MCF 10A (cell line): Measurements from ENCODE around the gene TAPBPL. TPM values are rescaled to one million over a fixed set of nuclear protein-coding genes. Genes with fewer than 3 reads are reported as not detected.
"Not testable (repeated sequence)": the region's sequence is repeated elsewhere in the genome, so short reads cannot be mapped to it uniquely, and the experiment has no call there.

Experiments used
- BruUV-seq: library from RNA; stranded (reverse); fragments of 400-500 nt; replicated peaks from 2 replicates; lab custom pipeline; 2021; lab: Mats Ljungman, UMichigan
- CTCF ChIA-PET: fragments of 300-600 bp; sonication (Branson Sonifier 250); formaldehyde crosslinking; extraction: SDS; loops from one replicate; lab custom pipeline; 2021; ENCODE audit warnings: antibody characterized with exemption, inconsistent platforms; lab: Yijun Ruan, JAX
- POLR2A ChIA-PET: fragments of 300-600, 350-650 bp; sonication (Branson Sonifier 250); formaldehyde crosslinking; extraction: SDS; loops from one replicate; lab custom pipeline; 2020; ENCODE audit warnings: antibody characterized with exemption, inconsistent platforms; lab: Yijun Ruan, JAX
- DNase-seq: peaks from one replicate; pipeline ENCODE4 v3.0.0-alpha.2; 2018; ENCODE audit not compliant: unreplicated experiment
- H3K27ac Mint-ChIP-seq: one replicate; pipeline ENCODE4 v1.8.0; 2022; ENCODE audit warnings: mild to moderate bottlenecking, low read depth, mixed read lengths; ENCODE audit not compliant: unreplicated experiment
- H3K27me3 Mint-ChIP-seq: one replicate; pipeline ENCODE4 v1.8.0; 2022; ENCODE audit warnings: mixed read lengths; ENCODE audit not compliant: insufficient read depth, unreplicated experiment
- H3K36me3 Mint-ChIP-seq: one replicate; pipeline ENCODE4 v1.8.0; 2022; ENCODE audit warnings: mild to moderate bottlenecking, moderate library complexity, mixed read lengths; ENCODE audit not compliant: insufficient read depth, unreplicated experiment
- H3K4me1 Mint-ChIP-seq: one replicate; pipeline ENCODE4 v1.8.0; 2022; ENCODE audit warnings: mixed read lengths; ENCODE audit not compliant: insufficient read depth, unreplicated experiment
- H3K4me3 Mint-ChIP-seq: one replicate; pipeline ENCODE4 v1.8.0; 2022; ENCODE audit warnings: mild to moderate bottlenecking, moderate library complexity, mixed read lengths; ENCODE audit not compliant: unreplicated experiment
- H3K9me3 Mint-ChIP-seq: one replicate; pipeline ENCODE4 v1.8.0; 2022; ENCODE audit warnings: mixed read lengths; ENCODE audit not compliant: unreplicated experiment
- intact Hi-C: fragments of 100-400 bp; cut with micrococcal nuclease; formaldehyde crosslinking; loops from 2 replicates; pipeline ENCODE4 v1.14.1; 2022
- total RNA-seq: library from RNA; stranded (reverse); gene quantifications from 2 replicates; pipeline ENCODE4 v1.2.3, GENCODE V29; 2022
- TF ChIP-seq, protein P1 (sequence below): fragments of 200-600 bp; IDR thresholded peaks from one replicate; pipeline ENCODE4 v1.8.0; 2022; ENCODE audit warnings: antibody characterized with exemption, mild to moderate bottlenecking; ENCODE audit not compliant: unreplicated experiment

TAPBPL gene
- total RNA-seq, 1 experiment from 2014 or later: 8.1 TPM

DNA sequence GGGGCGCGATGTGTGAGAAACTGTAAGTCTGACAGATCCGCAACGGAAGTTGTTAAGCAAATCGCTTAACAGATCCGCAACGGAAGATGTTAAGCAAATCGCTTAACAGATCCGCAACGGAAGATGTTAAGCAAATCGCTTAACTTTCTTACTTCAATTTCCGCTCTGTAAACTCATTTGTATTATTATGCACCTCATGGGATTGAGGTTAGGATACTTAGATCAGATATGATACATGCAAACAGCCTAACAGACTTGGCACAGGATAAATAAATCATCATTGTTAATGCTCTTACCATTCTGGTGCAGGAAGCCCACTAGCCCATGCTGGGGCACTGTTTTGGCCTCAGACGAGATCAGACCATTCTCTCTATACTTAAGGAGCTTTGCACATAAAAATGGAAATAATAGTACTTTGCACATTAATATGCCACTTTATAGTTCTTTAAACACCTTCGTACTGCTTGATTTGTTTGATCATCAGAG is 42.5 kb downstream of the TAPBPL start:
- no peak for DNase-seq
- H3K27ac Mint-ChIP-seq: peak overlapping the region; percentile 98
- ChIA-PET CTCF (interaction anchor here (0.7 to 2.0 kb wide), 8 partner anchors 20 to 72 kb away, joined by 3 to 6 read pairs (median 3); no protein-coding TSS in a partner anchor), POLR2A (interaction anchor here (0.6 to 1.8 kb wide), 10 partner anchors 11 to 111 kb away, joined by 3 to 9 read pairs (median 4); partner anchors contain the start of genes GAPDH, LTBR and VAMP1)
- intact Hi-C loops: no loop called here
- TSS peak; percentile 72 for BruUV-seq
- TF ChIP-seq, protein P1, sequence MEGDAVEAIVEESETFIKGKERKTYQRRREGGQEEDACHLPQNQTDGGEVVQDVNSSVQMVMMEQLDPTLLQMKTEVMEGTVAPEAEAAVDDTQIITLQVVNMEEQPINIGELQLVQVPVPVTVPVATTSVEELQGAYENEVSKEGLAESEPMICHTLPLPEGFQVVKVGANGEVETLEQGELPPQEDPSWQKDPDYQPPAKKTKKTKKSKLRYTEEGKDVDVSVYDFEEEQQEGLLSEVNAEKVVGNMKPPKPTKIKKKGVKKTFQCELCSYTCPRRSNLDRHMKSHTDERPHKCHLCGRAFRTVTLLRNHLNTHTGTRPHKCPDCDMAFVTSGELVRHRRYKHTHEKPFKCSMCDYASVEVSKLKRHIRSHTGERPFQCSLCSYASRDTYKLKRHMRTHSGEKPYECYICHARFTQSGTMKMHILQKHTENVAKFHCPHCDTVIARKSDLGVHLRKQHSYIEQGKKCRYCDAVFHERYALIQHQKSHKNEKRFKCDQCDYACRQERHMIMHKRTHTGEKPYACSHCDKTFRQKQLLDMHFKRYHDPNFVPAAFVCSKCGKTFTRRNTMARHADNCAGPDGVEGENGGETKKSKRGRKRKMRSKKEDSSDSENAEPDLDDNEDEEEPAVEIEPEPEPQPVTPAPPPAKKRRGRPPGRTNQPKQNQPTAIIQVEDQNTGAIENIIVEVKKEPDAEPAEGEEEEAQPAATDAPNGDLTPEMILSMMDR: no peak
- H3K36me3 Mint-ChIP-seq: peaks cover 26% of the 10 kb centered on the region
- H3K27me3 Mint-ChIP-seq: no peaks in the 10 kb centered on the region
- H3K4me1 Mint-ChIP-seq: peaks cover 21% of the 10 kb centered on the region
- peak overlapping the region; percentile 95 for H3K4me3 Mint-ChIP-seq
- H3K9me3 Mint-ChIP-seq: no peaks in the 10 kb centered on the region

DNA sequence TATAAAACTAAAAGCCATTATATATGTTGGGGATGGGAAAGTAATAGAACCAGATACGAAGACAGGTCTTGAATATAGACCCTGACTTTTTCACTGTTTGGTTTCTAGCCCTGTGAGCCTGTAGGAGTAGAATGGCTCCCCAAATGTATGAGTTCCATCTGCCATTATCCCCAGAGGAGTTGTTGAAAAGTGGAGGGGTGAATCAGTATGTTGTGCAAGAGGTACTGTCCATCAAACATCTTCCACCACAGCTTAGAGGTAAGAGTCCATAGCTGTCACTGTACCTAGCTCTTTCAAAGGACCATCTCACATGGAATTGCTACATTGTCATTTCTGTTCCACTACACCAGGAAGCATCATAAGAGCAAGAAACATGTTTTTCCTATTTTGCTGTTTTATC is 43.1 kb downstream of the TAPBPL start:
- Mint-ChIP-seq H3K4me1 (peaks cover 21% of the 10 kb centered on the region), H3K4me3 (peak overlapping the region; percentile 95), H3K27me3 (no peaks in the 10 kb centered on the region), H3K36me3 (peaks cover 26% of the 10 kb centered on the region), H3K9me3 (no peaks in the 10 kb centered on the region), H3K27ac (no peak overlapping the region)
- intact Hi-C loops: no loop called here
- ChIA-PET CTCF (interaction anchor here (0.6 to 2.6 kb wide), 12 partner anchors 19 to 341 kb away, joined by 3 to 9 read pairs (median 3); no protein-coding TSS in a partner anchor), POLR2A (interaction anchor here (0.6 to 1.7 kb wide), 10 partner anchors 11 to 111 kb away, joined by 3 to 9 read pairs (median 6); partner anchors contain the start of genes GAPDH, LTBR and VAMP1)
- TF ChIP-seq, protein P1: no peak
- peak; percentile 54 for DNase-seq
- no TSS peak for BruUV-seq

DNA sequence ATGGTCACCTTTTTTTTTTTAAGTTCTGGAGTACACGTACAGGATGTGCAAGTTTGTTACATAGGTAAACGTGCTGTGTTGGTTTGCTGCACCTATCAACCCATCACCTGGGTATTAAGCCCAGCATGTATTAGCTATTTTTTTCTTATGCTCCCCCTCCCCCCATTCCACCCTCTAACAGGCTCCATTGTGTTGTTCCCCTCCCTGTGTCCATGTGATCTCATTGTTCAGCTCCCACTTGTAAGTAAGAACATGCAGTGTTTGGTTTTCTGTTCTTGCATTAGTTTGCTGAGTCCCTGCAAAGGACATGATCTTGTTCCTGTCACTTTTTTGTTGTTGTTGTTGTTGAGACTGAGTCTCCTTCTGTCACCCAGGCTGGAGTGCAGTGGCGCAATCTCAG is 45.4 kb downstream of the TAPBPL start:
- Mint-ChIP-seq H3K36me3 (peaks cover 17% of the 10 kb centered on the region), H3K4me1 (peaks cover 17% of the 10 kb centered on the region)
- H3K4me3 Mint-ChIP-seq, intact Hi-C loops, DNase-seq, H3K9me3 Mint-ChIP-seq, H3K27me3 Mint-ChIP-seq, H3K27ac Mint-ChIP-seq, BruUV-seq: not testable (repeated sequence)
- ChIA-PET CTCF (interaction anchor here (0.6 to 2.6 kb wide), 4 partner anchors 31 to 139 kb away, joined by 3 to 9 read pairs (median 6); no protein-coding TSS in a partner anchor), POLR2A (interaction anchor here (0.6 to 1.5 kb wide), 3 partner anchors 9 to 27 kb away, joined by 4 to 5 read pairs (median 5); no protein-coding TSS in a partner anchor)

DNA sequence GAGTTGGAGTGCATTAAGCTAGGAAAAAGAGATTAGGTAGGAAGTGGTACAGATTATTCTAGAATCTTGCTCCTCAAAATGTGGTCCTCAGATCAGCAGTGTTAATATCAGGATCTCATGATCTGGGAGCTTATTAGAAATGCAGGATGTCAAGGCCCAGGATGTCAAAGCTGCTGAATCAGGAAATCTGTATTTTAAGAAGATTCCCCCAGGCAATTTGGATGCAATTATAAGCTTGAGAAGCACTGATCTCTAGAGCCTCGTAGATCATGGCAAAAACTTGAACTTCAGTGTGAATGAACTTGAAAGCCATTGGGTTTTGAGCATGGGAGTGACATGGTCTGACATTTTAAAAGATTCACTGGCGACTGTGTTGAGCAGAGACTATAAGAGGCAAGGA is 48.6 kb downstream of the TAPBPL start:
- H3K36me3 Mint-ChIP-seq: peaks cover 14% of the 10 kb centered on the region
- CTCF ChIA-PET: interaction anchor here (0.6 to 1.8 kb wide), 6 partner anchors 14 to 724 kb away, joined by 3 to 5 read pairs (median 3); no protein-coding TSS in a partner anchor
- no peaks in the 10 kb centered on the region for H3K9me3 Mint-ChIP-seq
- peaks cover 3% of the 10 kb centered on the region for H3K4me1 Mint-ChIP-seq
- intact Hi-C loops: no loop called here
- H3K4me3 Mint-ChIP-seq: no peak overlapping the region
- TF ChIP-seq, protein P1: no peak
- BruUV-seq: no TSS peak
- no peak for DNase-seq
- H3K27ac Mint-ChIP-seq: no peak overlapping the region
- no peaks in the 10 kb centered on the region for H3K27me3 Mint-ChIP-seq
- POLR2A ChIA-PET: interaction anchor here (2.5 kb wide), 1 partner anchor 34 kb away, joined by 15 read pairs; the partner anchor contains the start of gene GAPDH
